ENCODE measurements around the gene PPT2. TPM values are rescaled to one million over a fixed set of nuclear protein-coding genes. Genes with fewer than 3 reads are reported as not detected.

The PPT2 gene
- total and polyA plus RNA-seq, 2 experiments from 2014 or later: 8.9 to 20.6 TPM

GRCh38 chr6:32113386-32114352, 40.3 kb upstream of the PPT2 start:
- no peaks in the 10 kb centered on the region; the same call in 1 of the 2 replicates for H4K20me1 ChIP-seq (replicated peaks; ENCODE audit: insufficient read depth)
- Mint-ChIP-seq H3K9me3 (no peaks in the 10 kb centered on the region), H3K27ac (peak overlapping the region; percentile 22; the same call in 1 of the 2 replicates), H3K4me1 (peaks cover 12% of the 10 kb centered on the region), H3K36me3 (ENCODE audit: low read depth) (peaks cover 25% of the 10 kb centered on the region), H3K4me3 (no peak overlapping the region; the same call in 2 of the 3 replicates), H3K27me3 (ENCODE audit: insufficient read depth, low read depth, poor library complexity) (peaks cover 13% of the 10 kb centered on the region)
- ATAC-seq (peak; percentile 67), DNase-seq (ENCODE audit: low spot score) (peak; percentile 91)
- peak overlapping the region; percentile 76; the same call in 1 of the 2 replicates for H3K27ac ChIP-seq (ENCODE audit: low read depth)
- H2AFZ ChIP-seq: no peak overlapping the region
- H3K36me3 ChIP-seq (ENCODE audit: insufficient read depth): peaks cover 7% of the 10 kb centered on the region
- no peaks in the 10 kb centered on the region for H3K9me2 ChIP-seq (ENCODE audit: insufficient read depth)
- no peak overlapping the region for H3K4me2 ChIP-seq
- TF ChIP-seq ETS1 (IDR thresholded peaks at IDR 0.05) (no peak), EZH2phosphoT487 (IDR thresholded peaks at IDR 0.05; ENCODE audit: unreplicated experiment) (no peak), CTCF (conservative IDR thresholded peaks at IDR 0.05; ENCODE audit: low read depth in 2 of 2) (peak; percentile 32 to 59; a peak in 3 of 4 replicates)
- H3K27me3 ChIP-seq (ENCODE audit: insufficient read depth): peaks cover 4% of the 10 kb centered on the region; the same call in 1 of the 2 replicates
- H3K4me1 ChIP-seq (ENCODE audit: insufficient read depth): peaks cover 5% of the 10 kb centered on the region; the same call in 1 of the 2 replicates
- no peak overlapping the region for H3K4me3 ChIP-seq
- H3K79me2 ChIP-seq (replicated peaks; ENCODE audit: insufficient read depth): no peaks in the 10 kb centered on the region
- no peaks in the 10 kb centered on the region for H3F3A ChIP-seq (replicated peaks; ENCODE audit: low read depth)

GRCh38 chr6:32114796-32115195, 39.1 kb upstream of the PPT2 start:
- peaks cover 31% of the 10 kb centered on the region for H3K36me3 Mint-ChIP-seq (ENCODE audit: low read depth)
- no peak overlapping the region; the same call in 1 of the 2 replicates for H3K27ac Mint-ChIP-seq
- no peak for ATAC-seq
- no peak for DNase-seq (ENCODE audit: low spot score)
- H3K79me2 ChIP-seq (replicated peaks; ENCODE audit: insufficient read depth): no peaks in the 10 kb centered on the region
- no peaks in the 10 kb centered on the region for H3K9me2 ChIP-seq (ENCODE audit: insufficient read depth)
- H3K4me1 ChIP-seq (ENCODE audit: insufficient read depth): no peaks in the 10 kb centered on the region; the same call in 1 of the 2 replicates
- peaks cover 7% of the 10 kb centered on the region for H3K36me3 ChIP-seq (ENCODE audit: insufficient read depth)
- no peak overlapping the region for H2AFZ ChIP-seq
- peaks cover 8% of the 10 kb centered on the region for H3K27me3 Mint-ChIP-seq (ENCODE audit: insufficient read depth, low read depth, poor library complexity)
- no peaks in the 10 kb centered on the region for H3K27me3 ChIP-seq (ENCODE audit: insufficient read depth)
- H3K4me3 Mint-ChIP-seq: no peak overlapping the region
- H4K20me1 ChIP-seq (replicated peaks; ENCODE audit: insufficient read depth): no peaks in the 10 kb centered on the region; the same call in 1 of the 2 replicates
- H3K4me1 Mint-ChIP-seq: peaks cover 5% of the 10 kb centered on the region
- H3K4me2 ChIP-seq: no peak overlapping the region
- no peak overlapping the region for H3K4me3 ChIP-seq
- peaks cover 3% of the 10 kb centered on the region; the same call in 1 of the 2 replicates for H3F3A ChIP-seq (replicated peaks; ENCODE audit: low read depth)
- 0 out of 2 replicates have a peak overlapping the region, but pooled peaks have one; percentile 76 for H3K27ac ChIP-seq (ENCODE audit: low read depth)
- H3K9me3 Mint-ChIP-seq: no peaks in the 10 kb centered on the region
- no peak for TF ChIP-seq REST (IDR thresholded peaks at IDR 0.05; ENCODE audit: unreplicated experiment)
- no peak for TF ChIP-seq ZNF331 (CRISPR knock-in tag; IDR thresholded peaks at IDR 0.05; ENCODE audit: low read depth)
- no peak for TF ChIP-seq POLR2AphosphoS5 (IDR thresholded peaks at IDR 0.05; ENCODE audit: low read depth)
- TF ChIP-seq ZNF114 (CRISPR knock-in tag; IDR thresholded peaks at IDR 0.05): no peak
- no peak for TF ChIP-seq JUNB (IDR thresholded peaks at IDR 0.05; ENCODE audit: unreplicated experiment)
- TF ChIP-seq ETS1 (IDR thresholded peaks at IDR 0.05): no peak
- no peak for TF ChIP-seq STAT1 (IDR thresholded peaks at IDR 0.05; ENCODE audit: unreplicated experiment)
- TF ChIP-seq EZH2phosphoT487 (IDR thresholded peaks at IDR 0.05; ENCODE audit: unreplicated experiment): no peak
- TF ChIP-seq NANOG (IDR thresholded peaks at IDR 0.05; ENCODE audit: borderline replicate concordance): no peak
- no peak for TF ChIP-seq EZH2 (IDR thresholded peaks at IDR 0.05; ENCODE audit: low read depth, unreplicated experiment)
- TF ChIP-seq CTCF (conservative IDR thresholded peaks at IDR 0.05; ENCODE audit: low read depth in 2 of 2): no peak

Data from GM23338 (cell line).